NT2/D1 (cell line): ENCODE results near the gene APBA2.
"Not testable (repeated sequence)": the region's sequence is repeated elsewhere in the genome, so short reads cannot be mapped to it uniquely, and the experiment has no call there.

ENCODE experiments used
- DNase-seq: peaks from one replicate; pipeline ENCODE4 v3.0.0-alpha.2; 2011; ENCODE audit warnings: low read depth, low spot score
- H3K27me3 ChIP-seq: 2 replicates; pipeline ENCODE4 v1.6.0; 2011; ENCODE audit warnings: mild to moderate bottlenecking; ENCODE audit not compliant: insufficient read length, insufficient read depth
- H3K36me3 ChIP-seq: 2 replicates; pipeline ENCODE4 v1.6.1; 2011; ENCODE audit warnings: mild to moderate bottlenecking, low read length, mixed read lengths; ENCODE audit not compliant: insufficient read depth, insufficient read length
- H3K4me1 ChIP-seq: 2 replicates; pipeline ENCODE4 v1.5.1; 2011; ENCODE audit not compliant: insufficient read depth, insufficient read length
- H3K4me3 ChIP-seq: 2 replicates; pipeline ENCODE4 v1.5.1; 2011; ENCODE audit warnings: low read depth; ENCODE audit not compliant: insufficient read length
- H3K9ac ChIP-seq: 2 replicates; pipeline ENCODE4 v1.6.0; 2011; ENCODE audit warnings: low read depth; ENCODE audit not compliant: insufficient read length
- H3K9me3 ChIP-seq: 2 replicates; pipeline ENCODE4 v1.5.1; 2011; ENCODE audit warnings: mild to moderate bottlenecking, low read length; ENCODE audit not compliant: insufficient read depth
- SUZ12 ChIP-seq: IDR thresholded peaks from 2 replicates; pipeline ENCODE4 v1.6.1; 2011; ENCODE audit not compliant: insufficient read length, insufficient read depth; ENCODE audit errors: extremely low read depth
- YY1 ChIP-seq: IDR thresholded peaks from 2 replicates; pipeline ENCODE4 v1.6.1; 2011; ENCODE audit not compliant: insufficient read length, insufficient read depth
- ZNF274 ChIP-seq: IDR thresholded peaks from 2 replicates; pipeline ENCODE4 v1.6.1; 2011; ENCODE audit warnings: mild to moderate bottlenecking, low read depth, low read length

Gene APBA2

DNA sequence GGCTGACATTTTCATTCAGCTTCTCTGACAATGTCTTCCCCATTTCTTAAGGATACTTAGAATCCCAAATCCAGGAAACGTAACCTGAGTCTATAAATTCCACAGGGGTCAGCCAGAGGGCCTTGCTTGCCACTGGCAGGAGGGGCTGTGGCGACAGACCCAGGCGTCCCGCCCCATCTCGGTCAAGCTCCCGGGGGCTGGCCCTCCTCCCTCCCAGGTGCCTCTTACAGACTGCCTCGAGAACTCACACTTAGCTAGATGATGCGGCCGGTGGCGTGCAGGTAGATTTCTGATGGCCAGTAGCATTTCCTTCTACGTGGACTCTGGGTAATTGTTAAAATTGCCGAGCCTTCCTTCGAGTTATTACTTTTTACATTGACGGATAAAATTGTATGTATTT, 211.4 kb downstream of the APBA2 start:
- H3K36me3 ChIP-seq = peaks cover 7% of the 10 kb centered on the region
- no peak for TF ChIP-seq SUZ12
- TF ChIP-seq YY1 = no peak
- H3K9me3 ChIP-seq = no peaks in the 10 kb centered on the region
- H3K4me1 ChIP-seq = peaks cover 2% of the 10 kb centered on the region
- no peak for DNase-seq
- no peaks in the 10 kb centered on the region for H3K27me3 ChIP-seq
- H3K4me3 ChIP-seq = no peak overlapping the region
- no peak overlapping the region for H3K9ac ChIP-seq

DNA sequence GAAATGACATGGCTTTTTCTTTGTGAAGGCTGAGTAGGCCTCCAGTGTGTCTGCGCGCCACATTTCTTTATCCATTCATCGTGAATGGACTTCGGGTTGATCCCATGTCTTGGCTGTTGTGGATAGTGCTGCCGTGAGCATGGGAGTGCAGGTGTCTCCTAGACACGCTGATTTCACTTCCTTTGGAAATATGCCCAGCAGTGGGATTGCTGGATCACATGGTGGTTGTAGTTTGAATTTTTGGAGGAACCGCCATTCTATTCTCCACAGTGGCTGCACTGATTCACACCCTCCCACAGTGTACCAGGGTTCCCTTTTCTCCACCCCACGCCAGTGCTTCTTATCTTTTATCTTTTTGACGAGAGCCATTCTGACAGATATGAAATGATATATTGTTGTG, 212.2 kb downstream of the APBA2 start:
- H3K4me3 ChIP-seq = no peak overlapping the region
- H3K4me1 ChIP-seq = peaks cover 2% of the 10 kb centered on the region
- no peaks in the 10 kb centered on the region for H3K27me3 ChIP-seq
- H3K9ac ChIP-seq = no peak overlapping the region
- peaks cover 7% of the 10 kb centered on the region for H3K36me3 ChIP-seq
- TF ChIP-seq SUZ12 = no peak
- no peak for TF ChIP-seq YY1
- no peak for TF ChIP-seq ZNF274
- DNase-seq = no peak
- H3K9me3 ChIP-seq = no peaks in the 10 kb centered on the region

DNA sequence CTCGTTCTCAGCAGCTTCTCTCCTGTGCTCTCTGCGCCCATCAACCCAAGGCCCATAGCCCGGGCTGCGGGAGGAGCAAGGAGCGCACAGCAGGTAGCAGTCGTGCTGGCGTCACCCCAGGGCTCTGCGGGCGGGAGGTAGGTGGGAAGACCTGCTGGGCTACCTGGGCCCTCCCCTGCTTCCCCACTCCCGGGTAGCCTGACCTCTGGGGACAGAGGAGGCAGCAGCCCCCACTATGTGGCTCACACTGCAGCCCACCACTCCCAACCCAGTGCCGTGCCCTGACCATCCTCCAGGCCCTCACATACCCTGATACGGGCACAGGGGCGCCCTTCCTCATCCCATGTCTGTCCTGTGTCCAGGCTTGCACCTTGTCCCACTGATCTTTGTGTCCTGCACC, 212.9 kb downstream of the APBA2 start:
- no peak for DNase-seq
- no peak for TF ChIP-seq ZNF274
- no peak for TF ChIP-seq YY1
- no peak for TF ChIP-seq SUZ12
- H3K9me3 ChIP-seq = no peaks in the 10 kb centered on the region
- H3K36me3 ChIP-seq = peaks cover 7% of the 10 kb centered on the region
- no peak overlapping the region for H3K4me3 ChIP-seq
- H3K27me3 ChIP-seq = no peaks in the 10 kb centered on the region
- H3K9ac ChIP-seq = no peak overlapping the region
- peaks cover 2% of the 10 kb centered on the region for H3K4me1 ChIP-seq

DNA sequence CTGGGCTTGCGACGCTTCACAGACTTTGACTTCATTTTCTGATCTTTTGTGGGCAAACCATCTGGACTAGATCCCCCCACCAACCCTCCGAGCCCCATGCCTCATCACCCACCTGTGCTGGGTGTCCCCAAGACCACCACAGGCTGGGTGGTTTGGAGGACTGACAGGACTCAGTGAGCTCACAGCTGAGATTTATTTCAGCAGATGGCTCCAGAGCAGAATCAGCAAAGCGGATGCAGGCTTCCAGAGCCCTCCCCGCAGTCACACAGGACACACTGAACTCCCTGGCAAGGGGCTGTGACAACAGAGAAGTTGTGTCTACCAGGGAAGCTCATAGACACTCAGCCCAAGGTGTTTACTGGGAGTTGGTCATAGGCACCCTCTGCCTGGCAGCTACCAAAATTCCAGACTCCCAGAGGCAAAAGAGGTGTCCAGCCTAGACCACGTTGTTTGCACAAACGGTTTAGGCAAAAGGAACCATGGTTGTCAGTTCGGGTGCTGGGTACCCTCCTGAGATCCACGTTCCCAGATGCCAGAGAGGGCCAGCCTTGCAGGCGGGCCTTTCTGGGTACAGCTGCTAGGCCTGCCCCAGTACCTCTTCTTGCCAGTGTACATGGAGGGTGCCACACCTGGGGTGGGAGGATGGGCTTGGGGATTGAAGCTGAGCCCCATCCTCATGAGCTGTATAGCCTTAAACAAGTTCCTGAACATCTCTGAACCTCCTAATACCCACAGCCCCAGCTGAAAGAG, 213.5 kb downstream of the APBA2 start:
- H3K9me3 ChIP-seq = no peaks in the 10 kb centered on the region
- TF ChIP-seq SUZ12 (no peak), YY1 (no peak), ZNF274 (no peak)
- H3K9ac ChIP-seq = no peak overlapping the region
- no peaks in the 10 kb centered on the region for H3K27me3 ChIP-seq
- H3K4me1 ChIP-seq = peaks cover 5% of the 10 kb centered on the region
- H3K4me3 ChIP-seq = no peak overlapping the region
- peaks cover 7% of the 10 kb centered on the region for H3K36me3 ChIP-seq
- DNase-seq = no peak

DNA sequence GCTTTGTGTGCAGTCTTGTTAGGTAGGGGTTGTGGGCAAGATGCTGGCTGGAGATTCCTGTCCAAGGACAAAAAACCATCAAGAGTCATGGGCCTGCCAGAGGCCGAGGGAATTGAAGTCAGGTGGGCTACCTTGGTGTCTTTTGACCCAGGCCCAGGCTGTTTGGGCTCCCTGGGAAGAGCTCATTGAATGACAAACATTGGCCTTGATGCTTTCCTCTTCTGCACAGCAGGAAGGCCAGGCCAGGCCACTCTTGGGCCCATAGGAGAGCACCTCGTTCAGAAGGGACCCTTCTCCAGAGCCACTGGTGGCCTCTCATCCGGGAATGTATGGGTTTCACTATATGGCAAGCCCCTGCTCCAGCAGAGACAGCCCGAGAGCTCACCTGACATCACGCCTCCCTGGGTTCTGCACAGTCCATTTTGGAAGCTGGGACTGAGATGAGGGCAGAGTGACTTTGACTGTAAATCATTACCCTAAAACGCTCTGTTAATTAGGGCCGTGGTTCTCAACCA, 214.8 kb downstream of the APBA2 start:
- Histone ChIP-seq H3K4me1 (peaks cover 11% of the 10 kb centered on the region), H3K9ac (no peak overlapping the region), H3K27me3 (no peaks in the 10 kb centered on the region), H3K4me3 (no peak overlapping the region), H3K9me3 (no peaks in the 10 kb centered on the region), H3K36me3 (peaks cover 7% of the 10 kb centered on the region)
- no peak for TF ChIP-seq YY1
- no peak for TF ChIP-seq ZNF274
- TF ChIP-seq SUZ12 = no peak
- DNase-seq = no peak

DNA sequence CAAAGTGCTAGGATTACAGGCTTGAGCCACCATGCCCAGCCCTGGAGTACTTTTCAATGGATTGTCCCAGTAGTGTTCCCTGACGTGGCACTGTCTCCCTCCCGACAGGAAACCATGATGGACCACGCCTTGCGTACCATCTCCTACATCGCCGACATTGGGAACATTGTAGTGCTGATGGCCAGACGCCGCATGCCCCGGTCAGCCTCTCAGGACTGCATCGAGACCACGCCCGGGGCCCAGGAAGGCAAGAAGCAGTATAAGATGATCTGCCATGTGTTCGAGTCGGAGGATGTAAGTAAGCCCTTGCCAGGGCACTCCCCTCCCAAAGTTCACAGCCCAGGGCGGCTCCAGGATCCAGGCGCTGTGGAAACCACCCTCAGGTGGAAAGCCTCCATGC, 215.7 kb downstream of the APBA2 start:
- DNase-seq = no peak

DNA sequence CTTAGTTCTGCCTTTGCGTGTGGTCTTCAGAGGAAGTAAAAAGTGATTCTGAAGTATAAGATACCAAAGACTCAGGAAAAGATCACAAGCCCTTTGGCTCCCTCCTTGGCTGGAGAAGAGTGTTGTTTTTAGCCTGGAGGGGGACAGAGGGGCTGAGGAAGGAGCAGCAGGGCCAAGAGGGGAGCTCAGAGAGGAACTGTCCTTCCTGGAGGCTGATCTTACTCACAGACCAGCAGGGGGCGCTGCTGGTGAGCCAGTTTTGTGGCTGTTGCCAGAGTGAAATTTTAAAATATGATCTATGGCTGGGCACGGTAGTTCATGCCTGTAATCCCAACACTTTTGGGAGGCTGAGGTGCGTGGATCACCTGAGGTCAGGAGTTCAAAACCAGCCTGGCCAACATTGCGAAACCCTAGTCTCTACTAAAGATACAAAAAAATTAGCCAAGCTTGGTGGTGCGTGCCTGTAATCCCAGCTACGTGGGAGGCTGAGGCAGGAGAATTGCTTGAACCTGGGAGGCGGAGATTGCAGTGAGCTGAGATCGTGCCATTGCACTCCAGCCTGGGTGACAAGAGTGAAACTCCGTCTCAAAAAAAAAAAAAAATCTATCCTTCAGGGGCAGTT, 216.5 kb downstream of the APBA2 start:
- not testable (repeated sequence) for H3K27me3 ChIP-seq, H3K36me3 ChIP-seq, H3K9ac ChIP-seq, H3K4me3 ChIP-seq, H3K9me3 ChIP-seq, DNase-seq
- H3K4me1 ChIP-seq = peaks cover 11% of the 10 kb centered on the region

More for the DNA sequence above, 215.7 kb downstream of the APBA2 start:
- H3K9me3 ChIP-seq = no peaks in the 10 kb centered on the region
- TF ChIP-seq SUZ12 (no peak), ZNF274 (no peak), YY1 (no peak)
- no peak overlapping the region for H3K9ac ChIP-seq
- peaks cover 7% of the 10 kb centered on the region for H3K36me3 ChIP-seq
- no peak overlapping the region for H3K4me3 ChIP-seq
- no peaks in the 10 kb centered on the region for H3K27me3 ChIP-seq
- peaks cover 11% of the 10 kb centered on the region for H3K4me1 ChIP-seq
